ENCODE measurements around the gene PRUNE2.

DNA sequence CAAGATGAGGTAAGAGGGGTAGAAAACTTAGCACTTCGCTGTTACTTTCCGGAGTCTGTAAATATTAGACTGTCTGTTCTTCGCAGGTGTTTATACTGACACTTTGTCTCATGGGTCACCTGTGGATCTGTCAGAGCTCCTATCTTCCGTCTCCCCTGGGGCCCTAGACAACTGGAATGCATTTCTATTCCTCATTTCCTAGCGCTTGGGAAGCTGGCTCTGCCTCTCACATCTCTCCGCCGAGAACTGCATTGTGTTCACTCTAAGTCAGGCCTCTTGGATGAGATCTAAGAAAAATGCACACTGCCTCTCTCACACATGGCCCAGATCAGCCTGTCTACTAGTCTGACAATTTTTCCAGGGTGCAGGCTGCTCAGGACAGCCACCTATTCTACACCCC is 102.2 kb downstream of the PRUNE2 start:
- TF ChIP-seq, protein P1, sequence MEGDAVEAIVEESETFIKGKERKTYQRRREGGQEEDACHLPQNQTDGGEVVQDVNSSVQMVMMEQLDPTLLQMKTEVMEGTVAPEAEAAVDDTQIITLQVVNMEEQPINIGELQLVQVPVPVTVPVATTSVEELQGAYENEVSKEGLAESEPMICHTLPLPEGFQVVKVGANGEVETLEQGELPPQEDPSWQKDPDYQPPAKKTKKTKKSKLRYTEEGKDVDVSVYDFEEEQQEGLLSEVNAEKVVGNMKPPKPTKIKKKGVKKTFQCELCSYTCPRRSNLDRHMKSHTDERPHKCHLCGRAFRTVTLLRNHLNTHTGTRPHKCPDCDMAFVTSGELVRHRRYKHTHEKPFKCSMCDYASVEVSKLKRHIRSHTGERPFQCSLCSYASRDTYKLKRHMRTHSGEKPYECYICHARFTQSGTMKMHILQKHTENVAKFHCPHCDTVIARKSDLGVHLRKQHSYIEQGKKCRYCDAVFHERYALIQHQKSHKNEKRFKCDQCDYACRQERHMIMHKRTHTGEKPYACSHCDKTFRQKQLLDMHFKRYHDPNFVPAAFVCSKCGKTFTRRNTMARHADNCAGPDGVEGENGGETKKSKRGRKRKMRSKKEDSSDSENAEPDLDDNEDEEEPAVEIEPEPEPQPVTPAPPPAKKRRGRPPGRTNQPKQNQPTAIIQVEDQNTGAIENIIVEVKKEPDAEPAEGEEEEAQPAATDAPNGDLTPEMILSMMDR (IDR thresholded peaks at IDR 0.05; ENCODE audit: insufficient read depth, low read depth, low read length): no peak
- TF ChIP-seq EZH2 (IDR thresholded peaks at IDR 0.05; ENCODE audit: insufficient read depth, low read length): no peak
